ENCODE measurements around the gene MATN1.

MATN1 gene

GRCh38 chr1:30700528-30701257 is 22.7 kb downstream of the MATN1 start:
- H3K9me3 ChIP-seq (ENCODE audit: control insufficient read depth, low read length), result no peaks in the 10 kb centered on the region
- no peak overlapping the region for H2AFZ ChIP-seq
- no peaks in the 10 kb centered on the region for H3K4me1 ChIP-seq
- no peak overlapping the region for H3K9ac ChIP-seq
- H3K36me3 ChIP-seq (ENCODE audit: control insufficient read depth, insufficient read depth, low read length), result no peaks in the 10 kb centered on the region
- no peaks in the 10 kb centered on the region for H3K27me3 ChIP-seq (ENCODE audit: control insufficient read depth, insufficient read depth, low read length)
- no peak overlapping the region for H3K27ac ChIP-seq
- no peak overlapping the region for H3K4me3 ChIP-seq (ENCODE audit: low read depth, low read length)
- TF ChIP-seq CTCF (IDR thresholded peaks at IDR 0.05), result no peak
- no peak overlapping the region for H3K4me2 ChIP-seq (ENCODE audit: low read length)
- no peaks in the 10 kb centered on the region for H3K79me2 ChIP-seq

DNA sequence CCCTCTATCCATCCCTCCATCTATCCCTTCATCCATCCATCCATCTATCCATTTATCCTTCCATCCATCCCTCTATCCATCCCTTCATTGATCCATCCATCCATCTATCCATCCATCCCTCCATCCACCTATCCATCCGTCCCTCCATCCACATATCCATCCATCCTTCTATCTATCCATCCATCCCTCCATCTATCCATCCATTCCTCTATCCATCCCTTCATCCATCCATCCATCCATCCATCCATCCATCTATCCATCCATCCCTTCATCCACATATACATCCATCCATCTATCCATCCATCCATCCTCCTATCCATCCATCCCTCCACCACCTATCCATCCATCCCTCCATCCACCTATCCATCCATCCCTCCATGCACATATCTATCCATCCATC is 23.6 kb downstream of the MATN1 start:
- Histone ChIP-seq H3K4me3 (ENCODE audit: low read depth, low read length) (no peak overlapping the region), H3K4me1 (no peaks in the 10 kb centered on the region), H3K9me3 (ENCODE audit: control insufficient read depth, low read length) (no peaks in the 10 kb centered on the region), H3K27ac (no peak overlapping the region), H3K36me3 (ENCODE audit: control insufficient read depth, insufficient read depth, low read length) (no peaks in the 10 kb centered on the region), H3K79me2 (no peaks in the 10 kb centered on the region), H2AFZ (no peak overlapping the region), H3K9ac (no peak overlapping the region), H3K27me3 (ENCODE audit: control insufficient read depth, insufficient read depth, low read length) (no peaks in the 10 kb centered on the region), H3K4me2 (ENCODE audit: low read length) (no peak overlapping the region)
- no peak for TF ChIP-seq CTCF (IDR thresholded peaks at IDR 0.05)

DNA sequence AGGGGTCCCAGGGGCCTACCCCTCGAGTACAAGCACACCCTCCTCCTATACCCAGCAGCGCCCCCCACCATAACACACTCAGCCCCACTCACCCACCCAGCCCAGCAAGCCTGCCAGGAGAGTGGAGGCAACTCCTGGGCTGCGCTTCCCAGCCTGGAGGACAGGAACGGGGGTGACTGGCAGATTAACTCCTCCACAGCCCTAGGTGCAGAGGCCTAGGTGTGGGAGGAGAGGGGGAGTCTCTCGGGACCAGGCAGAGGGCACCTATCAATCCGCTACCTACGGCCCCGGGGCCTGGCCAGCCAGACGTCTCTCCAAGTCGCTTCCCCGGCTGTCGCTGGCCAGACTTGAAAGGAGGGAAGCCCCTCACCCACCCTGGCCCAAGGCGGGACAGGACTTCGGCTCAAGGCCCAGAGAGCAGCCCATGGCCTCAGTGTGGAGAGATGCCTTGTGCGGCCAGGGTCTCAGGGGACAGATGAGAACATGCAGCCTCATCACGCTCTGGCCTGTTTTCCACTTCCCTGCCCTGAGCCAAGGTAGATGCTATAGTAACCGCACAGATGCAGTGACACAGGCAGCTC is 24.9 kb downstream of the MATN1 start:
- H3K9ac ChIP-seq, result no peak overlapping the region
- H3K9me3 ChIP-seq (ENCODE audit: control insufficient read depth, low read length), result no peaks in the 10 kb centered on the region
- no peak overlapping the region for H3K27ac ChIP-seq
- no peak for TF ChIP-seq CTCF (IDR thresholded peaks at IDR 0.05)
- no peaks in the 10 kb centered on the region for H3K36me3 ChIP-seq (ENCODE audit: control insufficient read depth, insufficient read depth, low read length)
- no peak overlapping the region for H3K4me3 ChIP-seq (ENCODE audit: low read depth, low read length)
- H3K79me2 ChIP-seq, result no peaks in the 10 kb centered on the region
- H2AFZ ChIP-seq, result no peak overlapping the region
- H3K4me1 ChIP-seq, result no peaks in the 10 kb centered on the region
- H3K4me2 ChIP-seq (ENCODE audit: low read length), result no peak overlapping the region
- H3K27me3 ChIP-seq (ENCODE audit: control insufficient read depth, insufficient read depth, low read length), result no peaks in the 10 kb centered on the region

DNA sequence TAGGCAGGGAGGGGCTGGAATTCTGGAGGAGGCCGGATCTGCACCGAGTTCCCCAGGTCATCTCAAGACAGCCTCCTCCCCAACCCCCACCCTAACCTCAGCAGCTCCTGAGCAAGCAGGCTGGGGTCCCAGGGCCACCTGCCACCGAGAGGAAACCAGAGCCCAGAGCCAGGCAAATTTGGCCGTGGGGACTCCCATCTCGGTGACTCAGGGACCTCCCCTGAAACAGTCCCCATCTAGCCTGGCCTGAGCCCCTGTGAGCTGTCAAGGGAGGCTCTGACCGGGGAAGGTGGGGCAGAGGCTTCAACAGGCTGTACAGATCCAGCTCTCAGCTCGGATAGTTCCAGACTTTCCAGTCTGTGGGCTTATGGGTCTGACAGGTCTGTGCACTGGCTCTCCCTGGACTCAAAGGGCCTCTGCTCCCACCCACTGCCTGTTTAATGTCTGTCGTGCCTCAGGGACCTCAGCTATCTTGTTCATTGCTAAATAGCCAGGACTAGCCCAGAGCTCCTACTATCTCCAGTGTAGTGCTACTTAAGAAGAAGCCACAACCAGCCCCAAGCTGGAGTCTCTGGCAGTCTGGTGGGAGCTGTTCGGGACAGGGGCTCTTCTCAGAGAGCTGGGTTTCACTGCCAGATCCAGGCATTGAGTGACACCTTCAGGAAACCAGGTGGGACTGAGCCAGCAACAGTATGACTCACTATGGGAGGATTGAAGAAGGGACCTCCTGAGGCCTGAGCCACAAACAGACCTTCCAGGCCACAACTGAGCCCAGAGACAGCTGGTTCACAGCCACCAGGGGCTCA is 25.6 kb downstream of the MATN1 start:
- Histone ChIP-seq H3K9me3 (ENCODE audit: control insufficient read depth, low read length) (no peaks in the 10 kb centered on the region), H3K79me2 (no peaks in the 10 kb centered on the region), H3K4me1 (no peaks in the 10 kb centered on the region), H3K4me3 (ENCODE audit: low read depth, low read length) (no peak overlapping the region), H3K4me2 (ENCODE audit: low read length) (no peak overlapping the region), H2AFZ (no peak overlapping the region), H3K27ac (no peak overlapping the region), H3K36me3 (ENCODE audit: control insufficient read depth, insufficient read depth, low read length) (no peaks in the 10 kb centered on the region), H3K27me3 (ENCODE audit: control insufficient read depth, insufficient read depth, low read length) (no peaks in the 10 kb centered on the region), H3K9ac (no peak overlapping the region)
- TF ChIP-seq CTCF (IDR thresholded peaks at IDR 0.05), result no peak

Data from parathyroid adenoma (tissue), 2 donors.